Measurements from ENCODE around the gene CD74. TPM values are rescaled to one million over a fixed set of nuclear protein-coding genes. Genes with fewer than 3 reads are reported as not detected.

Gene CD74
- total and polyA plus RNA-seq, 2 of the 4 experiments (the other 2 are of a cell fraction), result 0.18 to 1.1 TPM

Other genes starting within 250 kb of the CD74 start
- 0.18 TPM in 1 of 2 replicates, not detected in the other for gene CDX1, start 246.1 kb downstream of the CD74 start, total RNA-seq (2012; rRNA removed)
- gene CDX1, start 246.1 kb downstream of the CD74 start, polyA plus RNA-seq (2012; rRNA removed), result 0.22 and 0.24 TPM in 2 replicates
- gene SLC6A7, start 222.8 kb downstream of the CD74 start, total RNA-seq (2012; rRNA removed), result under 0.01 TPM in 1 of 2 replicates, not detected in the other
- gene SLC6A7, start 222.8 kb downstream of the CD74 start, polyA plus RNA-seq (2012; rRNA removed), result not detected in 2 replicates
- gene CAMK2A, start 123.1 kb downstream of the CD74 start, total RNA-seq (2012; rRNA removed), result under 0.01 and 0.18 TPM in 2 replicates
- 0.17 and 0.19 TPM in 2 replicates for gene CAMK2A, start 123.1 kb downstream of the CD74 start, polyA plus RNA-seq (2012; rRNA removed)
- 15.0 and 15.2 TPM in 2 replicates for gene ARSI, start 110.0 kb downstream of the CD74 start, total RNA-seq (2012; rRNA removed)
- gene ARSI, start 110.0 kb downstream of the CD74 start, polyA plus RNA-seq (2012; rRNA removed), result 14.8 and 15.5 TPM in 2 replicates
- gene TCOF1, start 55.2 kb downstream of the CD74 start, total RNA-seq (2012; rRNA removed), result 18.3 and 19.7 TPM in 2 replicates
- gene TCOF1, start 55.2 kb downstream of the CD74 start, polyA plus RNA-seq (2012; rRNA removed), result 18.2 and 18.8 TPM in 2 replicates
- gene RPS14, start 36.8 kb upstream of the CD74 start, total RNA-seq (2012; rRNA removed), result 7,310 and 7,583 TPM in 2 replicates
- 6,296 and 6,747 TPM in 2 replicates for gene RPS14, start 36.8 kb upstream of the CD74 start, polyA plus RNA-seq (2012; rRNA removed)
- gene NDST1, start 95.2 kb upstream of the CD74 start, total RNA-seq (2012; rRNA removed), result 30.3 and 30.5 TPM in 2 replicates
- 80.4 and 101 TPM in 2 replicates for gene NDST1, start 95.2 kb upstream of the CD74 start, polyA plus RNA-seq (2012; rRNA removed)
- 3.0 and 3.1 TPM in 2 replicates for gene SYNPO, start 227.8 kb upstream of the CD74 start, total RNA-seq (2012; rRNA removed)
- gene SYNPO, start 227.8 kb upstream of the CD74 start, polyA plus RNA-seq (2012; rRNA removed), result 22.6 and 24.8 TPM in 2 replicates
- under 0.01 TPM in 2 replicates for gene MYOZ3, start 248.3 kb upstream of the CD74 start, total RNA-seq (2012; rRNA removed)
- 0.24 TPM in 2 replicates for gene MYOZ3, start 248.3 kb upstream of the CD74 start, polyA plus RNA-seq (2012; rRNA removed)